D721Med (cell line): ENCODE measurements around the gene GRIN2B.
A peak's percentile ranks its signal among the peaks of the same experiment; 100 is the strongest.

ENCODE experiments used
- DNase-seq: peaks from one replicate; pipeline ENCODE4 v3.0.0; 2011; ENCODE audit warnings: low spot score; ENCODE audit not compliant: insufficient read length
- FAIRE-seq: peaks from 2 replicates; lab custom pipeline; 2011; peaks lifted over from hg19 to GRCh38; lab: Jason Lieb, UNC
- TF ChIP-seq, protein P1 (sequence below): IDR thresholded peaks from 2 replicates; pipeline ENCODE4 v1.5.1; 2012; ENCODE audit warnings: mild to moderate bottlenecking, control low read depth; ENCODE audit not compliant: insufficient read depth; ENCODE audit errors: missing control alignments

The GRIN2B gene

DNA sequence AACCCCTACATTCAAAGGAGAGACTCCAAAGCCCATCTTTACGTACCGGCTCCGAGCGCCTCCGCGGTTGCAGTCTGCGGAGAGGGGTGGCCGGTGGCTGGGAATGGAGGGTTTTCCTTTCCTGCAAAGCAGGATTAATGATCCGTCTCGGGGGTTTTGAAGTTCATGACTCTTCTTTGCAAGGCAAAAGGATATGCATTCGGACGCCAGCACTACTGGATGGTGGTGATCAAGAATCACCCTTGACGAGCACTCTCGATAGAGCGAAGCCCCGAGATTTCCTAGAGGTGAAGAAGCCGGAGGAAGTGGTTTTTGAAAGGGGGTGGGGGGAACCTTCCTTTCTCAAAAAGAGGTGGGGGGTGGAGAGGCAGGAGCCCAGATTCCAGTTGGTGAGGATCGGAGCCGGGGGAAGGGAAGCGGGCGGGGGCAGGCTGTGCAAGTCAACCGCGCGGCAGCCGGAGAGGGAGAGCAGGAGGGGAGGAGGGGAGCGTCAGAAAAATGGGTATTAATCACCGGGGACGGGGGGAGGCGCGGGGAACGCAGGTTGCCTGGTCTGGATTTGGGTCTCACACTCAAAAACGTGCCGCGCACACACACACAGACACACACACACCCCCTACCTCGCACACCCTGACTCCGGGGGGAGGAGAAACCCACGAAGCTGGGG, at the start of gene GRIN2B:
Gene GRIN2B (minus strand): TSS at position 307 of the 667 bp plus-strand sequence. CDS start 115,394 bp downstream, outside the sequence.
- TF ChIP-seq, protein P1, sequence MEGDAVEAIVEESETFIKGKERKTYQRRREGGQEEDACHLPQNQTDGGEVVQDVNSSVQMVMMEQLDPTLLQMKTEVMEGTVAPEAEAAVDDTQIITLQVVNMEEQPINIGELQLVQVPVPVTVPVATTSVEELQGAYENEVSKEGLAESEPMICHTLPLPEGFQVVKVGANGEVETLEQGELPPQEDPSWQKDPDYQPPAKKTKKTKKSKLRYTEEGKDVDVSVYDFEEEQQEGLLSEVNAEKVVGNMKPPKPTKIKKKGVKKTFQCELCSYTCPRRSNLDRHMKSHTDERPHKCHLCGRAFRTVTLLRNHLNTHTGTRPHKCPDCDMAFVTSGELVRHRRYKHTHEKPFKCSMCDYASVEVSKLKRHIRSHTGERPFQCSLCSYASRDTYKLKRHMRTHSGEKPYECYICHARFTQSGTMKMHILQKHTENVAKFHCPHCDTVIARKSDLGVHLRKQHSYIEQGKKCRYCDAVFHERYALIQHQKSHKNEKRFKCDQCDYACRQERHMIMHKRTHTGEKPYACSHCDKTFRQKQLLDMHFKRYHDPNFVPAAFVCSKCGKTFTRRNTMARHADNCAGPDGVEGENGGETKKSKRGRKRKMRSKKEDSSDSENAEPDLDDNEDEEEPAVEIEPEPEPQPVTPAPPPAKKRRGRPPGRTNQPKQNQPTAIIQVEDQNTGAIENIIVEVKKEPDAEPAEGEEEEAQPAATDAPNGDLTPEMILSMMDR = no peak
- DNase-seq = peak; percentile 18
- no peak for FAIRE-seq

DNA sequence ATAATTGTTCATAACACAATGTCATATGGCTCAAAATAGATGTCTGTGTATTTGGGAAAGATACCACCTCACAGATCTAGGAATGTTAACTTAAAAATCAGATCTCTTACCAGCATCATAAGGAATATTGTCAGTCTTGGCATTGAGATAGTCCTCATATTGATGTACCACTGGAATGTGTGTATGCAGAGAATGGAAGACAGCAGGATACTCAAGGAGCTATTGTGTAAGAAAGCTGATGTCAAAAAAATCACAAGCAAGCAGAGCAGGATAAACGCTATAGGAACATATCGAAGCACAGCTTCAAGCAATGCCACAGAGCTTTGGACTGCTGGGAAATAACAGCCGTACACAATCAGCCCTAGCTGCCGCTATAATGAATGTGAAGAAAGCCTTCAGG, 45.1 kb upstream of the GRIN2B start:
- DNase-seq = no peak
- TF ChIP-seq, protein P1 = no peak

DNA sequence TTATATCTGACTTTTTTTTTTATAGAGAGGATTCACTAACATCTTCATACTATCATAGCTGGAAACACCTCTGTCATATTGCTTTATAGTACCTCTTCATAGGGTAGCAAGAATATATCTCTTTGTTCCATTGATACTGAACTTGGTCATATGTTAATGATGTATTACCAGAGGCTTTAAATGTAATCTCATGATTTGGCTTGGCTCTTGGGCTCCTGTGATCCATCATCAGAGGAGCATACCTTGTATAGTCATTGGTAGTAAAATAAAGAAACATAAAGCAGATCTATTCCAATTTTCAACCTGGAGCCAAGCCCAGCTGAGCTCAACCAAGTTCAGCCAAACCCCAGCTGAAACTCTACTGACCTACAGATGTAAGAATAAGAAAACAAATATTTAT, 43.2 kb upstream of the GRIN2B start:
- FAIRE-seq (no peak), DNase-seq (no peak)
- TF ChIP-seq, protein P1 = no peak

More for the DNA sequence above, 45.1 kb upstream of the GRIN2B start:
- FAIRE-seq = no peak

DNA sequence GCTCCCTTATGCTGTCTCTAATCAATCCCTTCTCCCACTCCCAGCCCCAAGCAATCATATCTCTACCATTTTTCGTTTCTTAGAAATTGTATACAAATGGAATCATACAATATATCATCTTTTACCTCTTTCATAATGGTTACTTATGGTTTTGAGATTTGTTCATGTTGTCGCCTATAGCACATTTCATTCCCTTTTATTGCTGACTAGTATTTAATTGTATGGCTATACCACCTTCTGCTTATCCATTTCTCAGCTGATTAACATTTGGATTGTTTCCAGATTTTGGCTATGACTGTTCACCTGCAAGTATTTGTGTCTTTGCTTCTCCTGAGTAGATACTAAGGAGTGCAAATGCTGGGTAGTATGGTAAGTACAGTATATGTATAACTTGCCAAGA, 36.7 kb upstream of the GRIN2B start:
- no peak for FAIRE-seq
- TF ChIP-seq, protein P1 = no peak
- DNase-seq = no peak

DNA sequence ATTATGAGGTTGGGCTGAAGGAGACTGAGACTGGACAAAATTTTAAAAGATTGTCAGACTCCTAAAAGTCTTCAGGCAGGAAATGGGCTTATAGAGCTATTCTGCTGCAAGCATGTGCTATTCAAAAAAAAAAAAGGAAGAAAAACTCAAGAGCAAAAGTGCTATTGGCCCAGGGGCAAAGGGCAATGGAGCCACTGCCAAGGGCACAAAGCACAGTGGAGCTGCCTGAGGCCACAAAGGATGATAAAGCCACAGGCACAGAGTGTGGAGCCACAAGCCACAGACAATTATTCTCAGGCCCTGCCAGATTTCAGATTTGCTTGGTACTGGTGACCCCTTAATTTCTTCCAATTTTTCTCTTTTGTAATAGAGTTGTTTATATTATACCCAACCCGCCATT, 29.6 kb upstream of the GRIN2B start:
- FAIRE-seq (no peak), DNase-seq (no peak)
- TF ChIP-seq, protein P1 = no peak

DNA sequence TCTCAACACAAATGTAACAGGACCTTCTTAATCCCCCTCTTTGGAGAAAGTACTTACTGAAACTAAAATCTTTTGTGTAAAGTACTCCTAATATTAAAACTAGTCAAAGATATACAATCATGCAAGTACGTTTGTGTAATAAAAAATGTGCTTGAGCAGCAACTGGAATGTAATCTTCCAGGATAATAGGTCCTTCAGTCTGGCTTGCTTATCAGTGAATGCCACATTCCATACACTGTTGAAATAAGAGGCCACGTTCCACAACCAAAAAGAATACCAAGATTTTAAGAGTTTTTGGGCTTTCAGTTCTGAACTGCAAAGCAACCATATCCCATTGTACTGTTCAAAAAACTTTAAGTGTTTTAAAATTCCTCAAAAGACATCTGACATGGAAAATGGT, 26.2 kb upstream of the GRIN2B start:
- DNase-seq = no peak
- TF ChIP-seq, protein P1 = no peak
- no peak for FAIRE-seq

DNA sequence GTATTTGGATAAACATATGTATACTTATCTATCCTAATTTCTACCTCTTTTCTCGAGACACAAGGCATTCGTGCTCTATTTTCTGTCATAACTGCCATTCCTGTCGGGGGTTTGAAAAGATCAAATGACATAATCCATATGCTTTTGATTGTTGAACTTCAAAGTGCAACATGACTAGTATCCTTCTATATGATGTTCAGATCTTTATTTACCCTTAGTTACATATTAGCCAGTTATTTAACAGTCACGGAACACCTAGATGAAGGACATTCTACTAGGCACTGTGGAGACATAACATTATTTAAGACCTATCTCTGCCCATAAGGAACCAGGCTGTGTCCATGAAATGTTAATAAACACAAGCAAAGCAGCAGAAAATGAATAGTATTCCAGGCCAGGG, 11.2 kb upstream of the GRIN2B start:
- FAIRE-seq = no peak
- TF ChIP-seq, protein P1 = no peak
- no peak for DNase-seq
